ENCODE measurements around the gene ATXN7L3B.
"Not testable (repeated sequence)": the region's sequence is repeated elsewhere in the genome, so short reads cannot be mapped to it uniquely, and the experiment has no call there.

ATXN7L3B gene

DNA sequence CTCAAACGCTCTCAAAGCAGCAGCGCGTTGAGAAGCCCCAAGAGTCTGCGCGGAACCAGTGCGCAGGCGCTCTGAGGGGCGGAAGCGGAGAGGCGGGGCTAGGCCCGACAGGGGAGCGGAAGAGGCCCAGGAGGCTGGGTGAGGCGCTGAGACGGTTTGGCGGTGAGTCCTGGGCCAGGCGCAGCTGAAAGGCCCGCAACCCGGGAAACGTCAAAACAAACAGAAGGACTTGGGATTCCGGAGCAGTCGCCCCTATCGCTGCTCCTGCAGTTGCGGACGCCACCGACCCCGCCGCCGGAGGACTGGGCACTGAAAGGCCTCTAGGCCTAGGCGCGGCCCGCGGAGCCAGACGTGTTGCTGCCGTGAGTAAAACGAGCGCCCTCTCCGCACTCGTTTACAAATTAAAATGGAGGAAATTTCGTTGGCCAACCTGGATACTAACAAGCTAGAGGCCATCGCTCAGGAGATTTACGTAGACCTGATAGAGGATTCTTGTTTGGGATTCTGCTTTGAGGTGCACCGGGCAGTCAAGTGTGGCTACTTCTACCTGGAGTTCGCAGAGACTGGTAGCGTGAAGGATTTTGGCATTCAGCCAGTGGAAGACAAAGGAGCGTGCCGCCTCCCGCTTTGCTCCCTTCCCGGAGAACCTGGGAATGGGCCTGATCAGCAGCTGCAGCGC lies at the start of gene ATXN7L3B:
TSS of gene ATXN7L3B (plus strand) at position 129 of the 679 bp plus-strand sequence. CDS start at position 407, 278 bp downstream.
- peak; percentile 91 for DNase-seq (ENCODE audit: low read depth in 2 of 2)

GRCh38 chr12:74488134-74488533 lies 49.5 kb upstream of the ATXN7L3B start:
- DNase-seq (ENCODE audit: low read depth in 2 of 2), result no peak

- DNase-seq (ENCODE audit: low read depth in 2 of 2), result no peak
Measured at GRCh38 chr12:74489543-74489942, 48.1 kb upstream of the ATXN7L3B start.

DNA sequence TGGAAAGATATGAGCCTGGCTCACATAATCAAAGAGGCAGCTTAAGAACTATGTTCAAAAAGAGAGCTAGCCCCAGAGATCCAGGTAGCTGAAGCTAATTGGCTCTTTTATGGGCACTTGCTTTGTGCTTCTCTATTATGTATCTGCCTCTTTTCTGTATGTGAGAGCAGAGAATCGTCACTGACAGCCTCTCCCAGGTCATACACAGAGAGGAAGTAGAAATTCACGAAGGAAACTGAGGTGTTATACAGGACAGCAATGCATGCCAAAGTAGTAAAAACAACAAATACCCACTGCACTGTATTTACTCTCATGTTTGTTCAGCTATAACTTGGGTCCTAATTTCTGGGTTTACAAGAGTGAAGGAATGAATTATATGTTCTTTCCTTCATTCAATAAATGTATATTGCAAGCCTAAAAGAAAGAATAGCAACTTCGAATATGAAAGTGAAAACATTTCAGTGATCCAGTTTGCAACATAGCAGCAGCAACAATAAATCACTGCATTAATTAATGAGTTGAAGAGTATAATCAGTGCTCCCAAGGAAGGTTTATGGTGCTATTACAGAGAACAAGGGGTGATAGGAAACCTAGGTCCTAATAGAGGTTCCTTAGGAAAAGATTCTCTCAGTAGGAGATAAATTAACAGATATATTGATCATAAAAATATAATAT lies 47.1 kb upstream of the ATXN7L3B start:
- no peak for DNase-seq (ENCODE audit: low read depth in 2 of 2)

DNA sequence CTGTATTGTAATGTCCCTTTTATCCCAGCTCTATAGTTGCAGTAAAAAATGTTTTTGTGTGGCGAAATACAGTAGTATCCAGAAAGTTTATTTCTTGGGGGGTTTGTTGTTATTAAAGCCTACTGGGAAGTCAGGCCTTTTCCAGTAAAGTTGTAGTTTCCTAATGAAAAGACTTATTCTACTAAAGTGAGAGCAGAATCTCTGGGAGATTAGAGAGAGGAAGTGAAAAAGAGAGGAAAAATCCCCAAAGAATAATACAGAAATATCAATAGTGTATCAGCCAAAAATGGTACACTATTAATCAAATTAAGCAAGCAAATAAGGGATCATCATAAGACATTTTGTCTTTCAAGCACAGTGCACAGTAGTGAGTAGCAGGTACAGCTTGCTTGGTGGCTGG lies 46.3 kb upstream of the ATXN7L3B start:
- no peak for DNase-seq (ENCODE audit: low read depth in 2 of 2)

DNA sequence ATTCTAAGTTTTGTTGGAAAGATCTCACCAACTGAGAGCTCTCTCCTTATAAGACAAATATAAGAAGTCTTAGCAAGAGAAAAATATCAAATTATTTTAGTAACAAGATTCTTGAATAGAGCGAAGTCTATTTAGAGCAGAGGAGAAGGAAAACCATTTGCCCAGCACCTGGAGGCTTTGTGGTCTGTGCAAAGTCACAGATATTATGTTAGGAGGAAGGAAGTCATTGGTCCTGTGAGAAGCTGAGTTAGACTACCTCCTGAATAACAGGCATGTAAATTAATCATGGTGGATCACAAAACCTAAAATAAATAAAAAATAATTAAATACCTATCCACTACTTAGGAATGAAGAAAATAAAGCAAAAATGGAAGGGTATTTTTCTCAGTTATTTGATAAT lies 38.4 kb upstream of the ATXN7L3B start:
- no peak for DNase-seq (ENCODE audit: low read depth in 2 of 2)

- not testable (repeated sequence) for DNase-seq (ENCODE audit: low read depth in 2 of 2)
Measured at GRCh38 chr12:74508873-74509657, 28.6 kb upstream of the ATXN7L3B start.

GRCh38 chr12:74509886-74510285 lies 27.7 kb upstream of the ATXN7L3B start:
- no peak for DNase-seq (ENCODE audit: low read depth in 2 of 2)

DNA sequence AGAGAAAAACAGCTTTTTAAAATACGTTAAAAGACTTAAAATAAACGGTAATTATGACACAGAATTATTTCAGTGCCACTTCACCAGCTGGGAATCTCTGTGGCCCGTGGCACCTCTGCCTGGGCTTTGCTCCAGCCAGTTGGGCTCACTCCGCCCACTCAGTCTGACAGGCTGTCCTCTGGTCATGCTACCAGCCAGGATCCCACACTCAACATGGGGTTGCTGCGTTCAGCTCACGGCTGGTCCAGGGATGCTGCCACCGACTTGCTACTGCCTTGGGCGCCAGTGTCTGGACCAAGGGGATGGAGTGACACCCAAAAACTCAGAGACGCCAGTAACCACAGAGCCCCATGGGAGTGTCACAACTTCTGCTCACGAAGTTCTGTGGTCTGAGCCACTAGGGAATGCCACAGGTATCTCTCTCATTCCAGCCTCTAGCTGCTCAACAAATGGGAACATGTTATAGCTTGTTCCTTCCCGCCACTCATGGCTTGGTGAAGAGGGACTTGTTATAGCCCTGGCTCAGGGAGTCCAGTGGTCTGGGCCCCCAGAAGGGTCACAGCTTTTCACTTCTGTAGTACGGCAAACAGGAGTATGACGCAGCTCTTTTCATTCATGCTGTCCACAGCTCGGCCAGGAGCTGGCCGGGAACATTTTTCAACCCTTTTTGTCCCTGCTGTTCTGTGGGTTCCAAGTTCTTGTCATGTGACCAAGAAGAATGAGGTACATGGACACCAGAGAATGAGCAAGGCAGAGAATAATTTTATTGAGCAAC lies 23.4 kb upstream of the ATXN7L3B start:
- DNase-seq (ENCODE audit: low read depth in 2 of 2), result no peak

GRCh38 chr12:74515849-74516248 lies 21.8 kb upstream of the ATXN7L3B start:
- DNase-seq (ENCODE audit: low read depth in 2 of 2), result no peak

DNA sequence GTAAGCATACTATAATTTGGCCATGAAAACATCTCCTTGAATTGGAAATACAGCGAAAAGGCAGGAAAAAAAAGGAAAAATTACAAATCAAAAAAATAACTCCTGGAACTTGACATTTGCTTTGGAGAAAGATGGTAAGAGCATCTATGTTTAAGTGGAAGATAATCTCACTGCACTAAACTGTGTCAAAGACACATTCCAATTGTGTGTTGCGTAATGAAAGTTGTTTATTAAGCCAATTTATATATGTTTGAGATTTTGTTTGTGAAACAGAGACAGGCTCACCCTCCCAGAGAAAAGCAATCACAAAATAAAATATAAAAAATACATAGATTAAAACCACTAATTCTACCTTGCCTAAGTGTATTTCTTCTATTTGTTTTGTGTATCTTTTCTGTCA lies 11.1 kb upstream of the ATXN7L3B start:
- DNase-seq (ENCODE audit: low read depth in 2 of 2), result no peak

DNA sequence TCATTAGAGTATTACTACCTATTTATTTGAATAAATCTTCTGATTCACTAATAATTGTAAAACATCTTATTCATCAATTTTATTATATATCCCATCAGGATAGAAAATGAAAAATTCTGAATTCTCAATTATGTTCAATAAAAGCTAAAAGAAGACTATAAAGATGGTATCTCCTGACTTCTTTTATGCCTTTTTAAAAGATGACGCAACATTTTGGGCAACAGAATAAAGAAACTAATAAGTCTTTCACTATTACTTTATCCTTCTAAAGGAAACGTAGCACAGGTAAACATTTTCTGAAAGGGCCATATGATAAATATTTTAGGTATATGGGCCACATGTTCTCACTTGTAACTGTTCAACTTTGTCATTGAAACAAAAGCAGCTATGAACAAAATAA lies 10.1 kb upstream of the ATXN7L3B start:
- DNase-seq (ENCODE audit: low read depth in 2 of 2), result no peak

- DNase-seq (ENCODE audit: low read depth in 2 of 2), result no peak
Measured at GRCh38 chr12:74530676-74531075, 7.0 kb upstream of the ATXN7L3B start.

- no peak for DNase-seq (ENCODE audit: low read depth in 2 of 2)
Measured at GRCh38 chr12:74535536-74535935, 2.1 kb upstream of the ATXN7L3B start.

DNA sequence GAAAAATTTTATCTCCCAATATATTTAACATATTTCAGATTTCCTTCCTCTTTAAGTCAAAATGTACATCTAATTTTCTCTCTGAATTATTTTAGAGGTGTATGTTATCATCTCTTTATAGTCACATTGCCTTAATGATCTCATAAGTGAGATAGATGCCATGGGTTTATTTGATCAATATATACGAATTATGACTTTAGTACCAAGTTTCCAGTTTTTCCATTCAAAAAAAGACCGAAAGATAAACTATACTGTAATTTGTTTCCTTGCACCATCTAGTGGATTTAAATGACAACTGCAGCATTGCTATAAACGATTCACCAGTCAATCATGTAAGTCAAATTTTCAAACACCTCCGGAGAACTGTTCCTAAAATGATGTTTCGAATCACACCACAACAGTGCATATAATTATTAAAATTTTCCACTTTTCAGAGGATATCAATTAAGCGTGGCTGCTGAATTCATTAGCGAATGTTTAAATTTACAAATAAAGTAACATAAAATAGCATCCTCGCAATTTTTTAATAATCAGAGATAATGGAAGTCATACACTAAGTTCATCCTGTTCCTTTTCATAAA lies 419 bp upstream of the ATXN7L3B start:
- no peak for DNase-seq (ENCODE audit: low read depth in 2 of 2)

DNA sequence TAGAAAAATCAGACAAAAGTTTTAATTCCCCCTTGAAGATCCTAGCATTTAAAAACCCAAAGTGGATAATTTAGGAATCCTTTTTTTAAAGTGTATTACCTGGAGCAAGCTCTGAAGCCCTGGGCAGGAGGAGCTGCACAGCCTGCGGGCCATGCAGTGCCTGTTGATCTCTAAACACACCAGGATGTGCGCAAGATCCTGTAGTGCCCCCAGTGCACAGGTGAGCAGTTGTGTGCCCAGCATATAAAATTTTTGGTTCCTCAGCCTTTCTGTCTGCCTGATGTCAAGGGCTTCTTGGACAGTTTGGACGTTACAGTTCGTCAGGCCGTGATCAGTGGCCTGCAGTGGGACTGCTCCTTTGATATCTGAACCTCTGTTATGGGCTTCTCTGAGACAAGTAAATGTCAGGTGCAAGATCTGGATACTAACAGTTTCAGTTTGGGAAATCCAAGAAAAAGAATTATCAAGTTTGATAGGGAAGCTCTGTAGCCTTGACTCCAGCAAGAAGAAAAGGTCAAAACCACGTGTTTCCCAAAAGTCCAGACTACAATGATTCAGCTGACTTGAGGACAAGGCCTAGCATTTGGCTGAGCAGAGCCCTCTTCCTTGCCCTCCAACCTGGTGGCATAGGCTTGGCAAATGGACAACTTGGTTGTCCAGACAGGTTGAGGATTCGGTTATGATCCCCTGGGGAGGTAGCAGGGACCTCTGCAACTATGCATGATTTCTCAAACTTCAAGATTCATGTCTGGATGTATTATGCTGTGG lies 1.0 kb downstream of the ATXN7L3B start:
- no peak for DNase-seq (ENCODE audit: low read depth in 2 of 2)

- DNase-seq (ENCODE audit: low read depth in 2 of 2), result no peak
Measured at GRCh38 chr12:74539261-74539660, 1.6 kb downstream of the ATXN7L3B start.

- no peak for DNase-seq (ENCODE audit: low read depth in 2 of 2)
Measured at GRCh38 chr12:74539765-74540526, 2.3 kb downstream of the ATXN7L3B start.

DNA sequence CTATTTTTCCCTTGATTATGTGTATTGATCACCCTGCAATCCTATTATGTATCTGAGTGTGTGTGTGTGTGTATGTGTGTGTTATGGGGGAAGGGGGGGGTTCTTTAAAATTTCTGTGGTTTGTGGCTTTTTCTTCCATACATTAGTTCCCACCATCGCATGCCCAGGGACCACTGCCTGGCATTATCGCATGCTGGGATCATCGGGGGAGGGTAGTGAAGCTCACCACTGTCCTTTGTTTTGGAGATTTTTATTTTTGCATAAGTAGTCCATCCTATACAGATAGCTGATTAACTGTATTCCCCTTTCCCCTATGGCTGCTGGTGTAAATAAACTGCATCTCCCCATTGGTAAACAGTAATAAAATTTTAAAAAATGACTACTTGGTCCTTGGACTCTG lies 3.4 kb downstream of the ATXN7L3B start:
- DNase-seq (ENCODE audit: low read depth in 2 of 2), result no peak

DNA sequence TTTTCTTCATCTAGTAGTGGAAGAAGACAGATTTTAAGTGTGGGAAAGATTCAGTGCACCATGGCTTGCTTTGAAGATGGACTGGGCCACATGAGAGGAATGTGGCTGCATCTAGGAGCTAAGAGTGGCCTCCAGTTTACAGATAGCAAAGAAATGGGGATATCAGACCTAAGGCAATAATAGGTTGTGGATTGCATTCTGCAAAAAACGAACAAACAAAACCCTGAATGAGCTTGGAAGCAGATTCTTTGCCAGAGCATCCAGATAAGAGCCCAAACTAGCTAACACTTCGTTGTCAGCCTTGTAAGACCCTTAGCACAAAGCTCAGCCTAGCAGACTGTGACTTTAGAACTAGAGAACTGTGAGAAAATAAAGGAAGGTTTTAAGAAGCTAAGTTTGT lies 9.6 kb downstream of the ATXN7L3B start:
- no peak for DNase-seq (ENCODE audit: low read depth in 2 of 2)
